Testis (tissue), 3 donors: ENCODE data around the gene SNRPD1. TPM values are rescaled to one million over a fixed set of nuclear protein-coding genes. Genes with fewer than 3 reads are reported as not detected.
"Not testable (repeated sequence)": the region's sequence is repeated elsewhere in the genome, so short reads cannot be mapped to it uniquely, and the experiment has no call there.

Source experiments
- DNase-seq: peaks from one replicate; pipeline ENCODE4 v3.0.0-alpha.2; 2019
- H3K27ac ChIP-seq, 2 donors: fragments of 200-600 bp; sonication (generic); one replicate each; pipeline ENCODE4 v1.5.1; 2019
- H3K27me3 ChIP-seq: fragments of 200-600 bp; sonication (generic); one replicate; pipeline ENCODE4 v1.5.1; 2019
- H3K36me3 ChIP-seq: fragments of 200-600 bp; sonication (generic); one replicate; pipeline ENCODE4 v1.5.1; 2017; ENCODE audit warnings: low read depth; ENCODE audit errors: missing control alignments
- H3K4me1 ChIP-seq: fragments of 200-600 bp; sonication (generic); one replicate; pipeline ENCODE4 v1.5.1; 2019
- H3K4me3 ChIP-seq, 2 donors: fragments of 200-600 bp; sonication (generic); one replicate each; pipeline ENCODE4 v1.5.1; 2017 to 2019
- H3K9me3 ChIP-seq: fragments of 200-600 bp; sonication (generic); one replicate; pipeline ENCODE4 v1.5.1; 2017
- POLR2A ChIP-seq: fragments of 450-650 bp; IDR thresholded peaks from one replicate; pipeline ENCODE4 v1.6.1; 2017; ENCODE audit warnings: antibody characterized with exemption, mild to moderate bottlenecking, moderate library complexity
- WGBS, 2 donors: methylation state at CpG; one replicate each; pipeline ENCODE4 v1.1.5; 2018; 5-methylcytosine and 5-hydroxymethylcytosine counted together
- intact Hi-C: fragments of 100-400 bp; cut with DNase I; formaldehyde crosslinking; loops from one replicate; pipeline ENCODE4 v1.15.1; 2023; ENCODE audit warnings: low total_unique reads
- polyA plus RNA-seq: library from polyadenylated mRNA; stranded (reverse); fragments of 350-450 nt; fragmentation: Illumina TruSeq; extraction: RNeasy Lipid Tissue Mini Kit (QIAGEN cat#74804); gene quantifications from one replicate; pipeline ENCODE4 v1.2.3, GENCODE V29; 2014; ENCODE audit warnings: low read depth, low replicate concordance; ENCODE audit not compliant: insufficient read depth
- total RNA-seq, 2 donors: library from RNA; depleted of rRNA; stranded (reverse); fragments of >200 nt; gene quantifications; one replicate each; pipeline ENCODE4 v1.2.3, GENCODE V29; 2016
- TF ChIP-seq, protein P1 (sequence below), 3 experiments: fragments of 450-650 bp in 2 of 3; fragments of 200-600 bp in 1 of 3; sonication (generic) in 1 of 3; IDR thresholded peaks; one replicate each; pipeline ENCODE4 v1.5.1; 2016 to 2019; ENCODE audit warnings: antibody characterized with exemption in 3 of 3, mild to moderate bottlenecking in 2 of 3, moderate library complexity in 1 of 3

SNRPD1 gene
- total and polyA plus RNA-seq, 3 donors from 2014 or later, result 12.4 to 101 (median 18.0) TPM

DNA sequence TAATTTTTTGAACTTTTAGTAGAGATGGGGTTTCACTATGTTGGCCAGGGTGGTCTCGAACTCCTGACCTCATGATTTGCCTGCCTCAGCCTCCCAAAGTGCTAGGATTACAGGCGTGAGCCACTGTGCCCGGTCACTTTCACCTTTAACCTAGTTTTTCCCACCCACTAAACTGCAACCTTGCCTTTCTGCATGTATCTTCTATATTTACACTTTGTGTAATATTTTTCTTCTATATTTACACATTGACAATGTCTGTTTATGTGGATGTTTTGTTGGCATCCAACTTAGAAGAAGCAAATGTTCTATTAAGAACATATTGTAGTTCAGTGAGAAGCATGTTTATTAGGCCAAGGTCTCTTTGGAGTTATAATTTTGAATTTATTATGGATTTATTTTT, 26.7 kb downstream of the SNRPD1 start:
- Histone ChIP-seq H3K4me1 (no peaks in the 10 kb centered on the region), H3K27me3 (no peaks in the 10 kb centered on the region), H3K27ac (no peak overlapping the region), H3K9me3 (no peaks in the 10 kb centered on the region), H3K36me3 (no peaks in the 10 kb centered on the region), H3K4me3 (no peak overlapping the region)
- DNase-seq, result no peak
- 91 to 92% methylated on average over 3 of the region's 3 CpGs for WGBS, 2 donors
- no peak for TF ChIP-seq POLR2A
- TF ChIP-seq, protein P1, sequence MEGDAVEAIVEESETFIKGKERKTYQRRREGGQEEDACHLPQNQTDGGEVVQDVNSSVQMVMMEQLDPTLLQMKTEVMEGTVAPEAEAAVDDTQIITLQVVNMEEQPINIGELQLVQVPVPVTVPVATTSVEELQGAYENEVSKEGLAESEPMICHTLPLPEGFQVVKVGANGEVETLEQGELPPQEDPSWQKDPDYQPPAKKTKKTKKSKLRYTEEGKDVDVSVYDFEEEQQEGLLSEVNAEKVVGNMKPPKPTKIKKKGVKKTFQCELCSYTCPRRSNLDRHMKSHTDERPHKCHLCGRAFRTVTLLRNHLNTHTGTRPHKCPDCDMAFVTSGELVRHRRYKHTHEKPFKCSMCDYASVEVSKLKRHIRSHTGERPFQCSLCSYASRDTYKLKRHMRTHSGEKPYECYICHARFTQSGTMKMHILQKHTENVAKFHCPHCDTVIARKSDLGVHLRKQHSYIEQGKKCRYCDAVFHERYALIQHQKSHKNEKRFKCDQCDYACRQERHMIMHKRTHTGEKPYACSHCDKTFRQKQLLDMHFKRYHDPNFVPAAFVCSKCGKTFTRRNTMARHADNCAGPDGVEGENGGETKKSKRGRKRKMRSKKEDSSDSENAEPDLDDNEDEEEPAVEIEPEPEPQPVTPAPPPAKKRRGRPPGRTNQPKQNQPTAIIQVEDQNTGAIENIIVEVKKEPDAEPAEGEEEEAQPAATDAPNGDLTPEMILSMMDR (IDR thresholded peaks at IDR 0.05), result no peak
- intact Hi-C loops, result no loop called here

DNA sequence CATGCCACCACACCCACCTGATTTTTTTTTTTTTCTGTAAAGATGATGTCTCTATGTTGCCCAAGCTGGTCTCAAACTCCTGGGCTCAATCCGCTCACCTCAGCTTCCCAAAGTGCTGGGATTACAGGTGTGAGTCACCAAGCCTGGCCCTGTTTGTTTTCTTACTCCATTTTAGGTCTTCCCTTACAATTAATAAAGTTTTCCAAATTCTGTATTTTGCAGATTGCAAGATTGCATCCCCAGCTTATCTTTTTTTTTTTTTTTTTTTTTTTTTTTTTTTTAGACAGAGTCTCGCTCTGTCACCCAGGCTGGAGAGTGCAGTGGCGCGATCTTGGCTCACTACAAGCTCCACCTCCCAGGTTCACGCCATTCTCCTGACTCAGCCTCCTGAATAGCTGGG, 28.3 kb downstream of the SNRPD1 start:
- H3K27ac ChIP-seq, H3K4me1 ChIP-seq, H3K36me3 ChIP-seq, H3K9me3 ChIP-seq, H3K27me3 ChIP-seq, H3K4me3 ChIP-seq, intact Hi-C loops, DNase-seq: not testable (repeated sequence)
- 96 to 98% methylated on average over 5 of the region's 5 CpGs for WGBS, 2 donors

DNA sequence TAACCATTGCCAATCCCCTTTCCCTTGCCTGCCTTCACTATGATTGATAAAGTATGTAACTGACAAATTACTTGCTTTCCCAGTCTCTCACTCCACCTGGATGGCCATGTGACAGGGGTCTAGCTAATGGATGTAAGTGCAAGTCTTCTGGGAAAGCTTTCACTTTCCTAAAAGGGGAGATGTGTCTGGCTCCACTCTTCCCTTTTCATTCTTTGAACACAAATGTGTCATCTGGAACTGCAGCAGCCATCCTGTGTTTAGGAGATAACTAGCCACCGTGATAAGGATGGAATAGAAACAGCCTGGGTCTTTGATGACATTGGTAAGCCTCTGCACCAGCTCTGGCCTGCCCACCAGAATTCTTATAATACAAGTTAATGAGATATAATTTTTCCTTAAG, 38.2 kb downstream of the SNRPD1 start:
- no peaks in the 10 kb centered on the region for H3K36me3 ChIP-seq
- no peaks in the 10 kb centered on the region for H3K27me3 ChIP-seq
- TF ChIP-seq POLR2A, result no peak
- TF ChIP-seq, protein P1 (IDR thresholded peaks at IDR 0.05), result no peak
- H3K4me1 ChIP-seq, result no peaks in the 10 kb centered on the region
- 63 to 73% methylated on average over 1 of the region's 1 CpG for WGBS, 2 donors
- no peak for DNase-seq
- H3K4me3 ChIP-seq, result no peak overlapping the region
- intact Hi-C loops, result no loop called here
- no peak overlapping the region for H3K27ac ChIP-seq
- H3K9me3 ChIP-seq, result no peaks in the 10 kb centered on the region

DNA sequence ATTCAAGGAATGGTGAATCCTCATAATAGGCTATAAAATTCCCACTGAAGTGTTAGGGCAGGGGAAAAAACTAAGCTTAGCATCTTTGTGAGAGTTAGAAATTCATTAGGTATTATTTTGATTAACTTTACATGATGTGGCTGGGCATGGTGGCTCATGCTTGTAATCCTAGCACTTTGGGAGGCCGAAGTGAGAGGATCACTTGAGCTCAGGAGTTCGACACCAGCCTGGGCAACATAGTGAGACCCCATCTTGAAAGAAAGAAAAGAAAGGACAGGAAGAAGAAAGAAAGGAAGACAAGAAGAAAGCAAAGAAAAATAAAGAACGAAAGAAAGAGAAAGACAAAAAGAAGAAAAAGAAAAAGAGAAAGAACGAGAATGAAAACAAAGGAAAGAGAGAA, 40.0 kb downstream of the SNRPD1 start:
- no peaks in the 10 kb centered on the region for H3K36me3 ChIP-seq
- 92 to 98% methylated on average over 4 of the region's 4 CpGs for WGBS, 2 donors
- intact Hi-C loops, result no loop called here
- no peak for TF ChIP-seq POLR2A
- TF ChIP-seq, protein P1 (IDR thresholded peaks at IDR 0.05), result no peak
- no peaks in the 10 kb centered on the region for H3K9me3 ChIP-seq
- H3K4me1 ChIP-seq, result no peaks in the 10 kb centered on the region
- no peak overlapping the region for H3K27ac ChIP-seq
- DNase-seq, result no peak
- H3K27me3 ChIP-seq, result no peaks in the 10 kb centered on the region
- H3K4me3 ChIP-seq, result no peak overlapping the region

DNA sequence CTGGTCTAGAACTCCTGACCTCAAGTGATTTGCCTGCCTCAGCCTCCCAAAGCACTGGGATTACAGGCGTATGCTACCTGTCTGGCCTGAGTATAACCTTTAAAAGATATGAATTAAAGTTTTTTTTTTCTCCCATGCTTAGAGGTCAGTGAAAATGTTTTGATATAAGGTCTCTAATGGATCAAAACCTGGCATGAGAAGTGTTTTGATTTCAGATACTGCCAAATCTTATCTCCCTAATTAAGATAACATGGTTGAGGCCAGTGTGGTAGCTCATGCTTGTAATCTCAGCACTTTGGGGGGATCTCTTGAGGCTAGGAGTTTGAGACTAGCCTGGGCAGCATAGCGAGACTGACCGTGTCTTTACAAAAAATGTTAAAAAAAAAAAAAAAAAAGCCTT, 41.2 kb downstream of the SNRPD1 start:
- Histone ChIP-seq H3K27me3 (no peaks in the 10 kb centered on the region), H3K9me3 (no peaks in the 10 kb centered on the region), H3K27ac (no peak overlapping the region), H3K4me3 (no peak overlapping the region), H3K4me1 (no peaks in the 10 kb centered on the region), H3K36me3 (no peaks in the 10 kb centered on the region)
- intact Hi-C loops, result no loop called here
- TF ChIP-seq POLR2A, result no peak
- TF ChIP-seq, protein P1 (IDR thresholded peaks at IDR 0.05), result no peak
- 87 to 98% methylated on average over 3 of the region's 3 CpGs for WGBS, 2 donors
- DNase-seq, result no peak
